GM12891 (cell line): ENCODE results near the gene IL31.
A peak's percentile ranks its signal among the peaks of the same experiment; 100 is the strongest.
"Not testable (repeated sequence)": the region's sequence is repeated elsewhere in the genome, so short reads cannot be mapped to it uniquely, and the experiment has no call there.

Source experiments
- DNase-seq: peaks from one replicate; pipeline ENCODE4 v3.0.0; 2011; ENCODE audit warnings: low spot score; ENCODE audit not compliant: insufficient read length
- FAIRE-seq: peaks from 2 replicates; lab custom pipeline; 2011; peaks lifted over from hg19 to GRCh38; lab: Jason Lieb, UNC
- PAX5 ChIP-seq: IDR thresholded peaks from 2 replicates; pipeline ENCODE4 v1.6.1; 2011; ENCODE audit warnings: low read length, moderate library complexity, mild to moderate bottlenecking; ENCODE audit not compliant: insufficient read depth, severe bottlenecking
- POLR2A ChIP-seq: IDR thresholded peaks from 2 replicates; pipeline ENCODE4 v1.6.1; 2011; ENCODE audit warnings: low read depth, low read length, control low read depth
- POLR2AphosphoS5 ChIP-seq: IDR thresholded peaks from 2 replicates; pipeline ENCODE4 v1.6.1; 2011; ENCODE audit warnings: low read depth, low read length, control low read depth
- POU2F2 ChIP-seq: IDR thresholded peaks from 2 replicates; pipeline ENCODE4 v1.6.1; 2011; ENCODE audit warnings: low read depth, mild to moderate bottlenecking, control low read depth, low read length, moderate library complexity
- SPI1 ChIP-seq: IDR thresholded peaks from 2 replicates; pipeline ENCODE4 v1.6.1; 2011; ENCODE audit warnings: low read depth, low read length, control low read depth
- TAF1 ChIP-seq: IDR thresholded peaks from 2 replicates; pipeline ENCODE4 v1.6.1; 2011; ENCODE audit warnings: low read depth, low read length, control low read depth

The IL31 gene

GRCh38 chr12:122182887-122183587 is 9.0 kb upstream of the IL31 start, which contains the start of gene LRRC43:
LRRC43 (plus strand) TSS chr12:122183123; CDS start chr12:122183145, 22 bp downstream.
- TF ChIP-seq POLR2AphosphoS5 = no peak
- no peak for TF ChIP-seq PAX5
- TF ChIP-seq TAF1 = no peak
- no peak for TF ChIP-seq POLR2A
- TF ChIP-seq SPI1 = no peak
- no peak for TF ChIP-seq POU2F2
- FAIRE-seq (no peak), DNase-seq (peak; percentile 59)

DNA sequence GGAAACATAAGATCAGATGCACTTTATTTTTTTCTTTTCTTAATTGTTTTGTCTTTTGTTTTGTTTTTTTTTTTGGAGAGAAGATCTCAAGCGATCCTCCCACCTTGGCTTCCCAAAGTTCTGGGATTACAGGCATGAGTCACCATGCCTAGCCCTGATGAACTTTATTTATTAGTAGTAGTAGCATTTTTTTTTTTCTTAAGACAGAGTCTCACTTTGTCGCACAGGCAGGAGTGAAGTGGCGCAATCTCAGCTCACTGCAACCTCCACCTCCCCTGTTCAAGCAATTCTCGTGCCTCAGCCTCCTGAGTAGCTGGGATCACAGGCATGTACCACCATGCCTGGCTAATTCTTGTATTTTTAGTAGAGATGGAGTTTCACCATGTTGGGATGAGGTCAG is 2.5 kb upstream of the IL31 start:
- not testable (repeated sequence) for DNase-seq, FAIRE-seq

DNA sequence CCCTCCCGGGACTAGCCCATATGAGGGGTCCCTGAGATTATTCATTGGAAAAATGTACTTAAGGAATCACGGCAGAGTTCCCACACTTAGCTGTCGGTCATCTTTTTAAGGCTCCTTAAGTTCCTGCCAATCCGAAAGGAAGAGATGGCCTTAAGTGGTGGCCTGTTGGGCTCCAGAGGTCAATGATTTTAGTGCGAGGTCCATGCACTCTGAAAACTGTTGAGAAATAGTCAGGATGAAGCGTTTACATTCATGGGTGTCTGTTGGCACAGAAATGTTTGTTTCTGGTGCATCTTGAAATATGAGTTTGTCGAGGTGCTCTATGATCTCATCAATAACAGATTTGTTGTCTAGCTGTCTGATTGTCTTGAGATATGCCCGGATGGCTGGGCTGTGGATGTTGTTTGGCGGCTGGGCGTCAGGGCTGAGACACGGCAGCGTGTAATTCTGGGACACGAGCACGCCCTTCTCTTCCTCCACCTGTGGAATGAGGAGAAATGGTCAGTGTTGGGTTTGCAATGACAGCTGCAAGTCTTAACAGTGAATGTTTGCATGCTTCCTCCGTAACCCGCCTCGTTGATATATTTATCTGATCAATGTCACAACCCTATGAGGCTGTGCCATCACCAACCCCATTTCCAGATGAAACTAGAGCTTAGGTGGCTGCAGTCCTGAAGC is 1.6 kb downstream of the IL31 start:
- FAIRE-seq (no peak), DNase-seq (no peak)
- TF ChIP-seq PAX5 = no peak
- no peak for TF ChIP-seq SPI1
- TF ChIP-seq POU2F2 = no peak
- no peak for TF ChIP-seq TAF1
- TF ChIP-seq POLR2A = no peak
- no peak for TF ChIP-seq POLR2AphosphoS5

DNA sequence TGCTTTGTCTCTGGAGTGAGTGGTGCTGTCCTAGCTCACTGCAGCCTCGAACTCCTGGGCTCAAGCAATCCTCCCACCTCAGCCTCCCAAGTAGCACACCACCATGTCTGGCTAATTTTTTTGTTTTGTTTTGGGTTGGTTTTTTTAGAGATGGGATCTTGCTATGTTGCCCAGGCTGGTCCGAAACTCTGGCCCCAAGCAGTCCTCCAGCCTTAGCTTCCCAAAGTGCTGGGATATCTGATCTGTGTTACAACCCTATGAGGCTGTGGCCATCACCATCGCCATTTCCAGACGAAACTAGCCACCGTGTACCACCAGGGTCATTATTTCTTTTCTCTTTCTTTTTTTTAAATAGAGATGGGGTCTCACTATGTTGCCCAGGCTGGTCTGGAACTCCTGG is 2.6 kb downstream of the IL31 start:
- FAIRE-seq = no peak
- no peak for TF ChIP-seq POLR2AphosphoS5
- TF ChIP-seq SPI1 = no peak
- no peak for TF ChIP-seq PAX5
- no peak for TF ChIP-seq TAF1
- TF ChIP-seq POU2F2 = no peak
- no peak for DNase-seq

GRCh38 chr12:122168492-122168891 is 5.5 kb downstream of the IL31 start:
- no peak for TF ChIP-seq POU2F2
- TF ChIP-seq SPI1 = no peak
- TF ChIP-seq TAF1 = no peak
- TF ChIP-seq POLR2AphosphoS5 = no peak
- TF ChIP-seq PAX5 = no peak
- no peak for TF ChIP-seq POLR2A
- FAIRE-seq (no peak), DNase-seq (no peak)

GRCh38 chr12:122167356-122167925 is 6.6 kb downstream of the IL31 start:
- TF ChIP-seq POLR2A (no peak), POU2F2 (no peak), TAF1 (no peak), PAX5 (no peak), POLR2AphosphoS5 (no peak), SPI1 (no peak)
- DNase-seq (no peak), FAIRE-seq (no peak)

GRCh38 chr12:122166422-122167349 is 7.3 kb downstream of the IL31 start:
- FAIRE-seq = no peak
- no peak for TF ChIP-seq PAX5
- TF ChIP-seq TAF1 = no peak
- no peak for TF ChIP-seq SPI1
- TF ChIP-seq POLR2A = no peak
- TF ChIP-seq POLR2AphosphoS5 = no peak
- no peak for DNase-seq

- TF ChIP-seq POLR2A (no peak), POLR2AphosphoS5 (no peak)
- FAIRE-seq (no peak), DNase-seq (no peak)
Measured at GRCh38 chr12:122162976-122163375, 11.0 kb downstream of the IL31 start.

DNA sequence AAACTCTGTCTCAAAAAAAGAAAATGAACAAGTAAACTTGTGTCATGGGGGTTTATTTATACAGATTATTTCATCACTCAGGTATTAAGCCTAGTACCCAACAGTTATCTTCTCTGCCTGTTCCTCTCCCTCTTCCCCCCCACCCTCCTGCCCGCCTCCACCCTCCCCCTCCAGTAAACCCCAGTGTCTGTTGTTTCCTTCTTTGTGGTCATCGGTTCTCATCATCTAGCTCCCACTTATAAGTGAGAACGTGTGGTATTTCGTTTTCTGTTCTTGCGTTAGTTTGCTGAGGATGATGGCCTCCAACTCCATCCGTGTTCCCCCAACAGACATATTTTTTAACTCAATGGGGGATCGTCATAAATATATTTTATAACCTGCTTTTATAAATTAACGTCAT is 12.3 kb downstream of the IL31 start:
- no peak for DNase-seq
- no peak for FAIRE-seq
- TF ChIP-seq TAF1 = no peak
- no peak for TF ChIP-seq POU2F2

GRCh38 chr12:122160761-122161160 is 13.3 kb downstream of the IL31 start:
- DNase-seq (no peak), FAIRE-seq (no peak)

More at GRCh38 chr12:122160761-122161160, 13.3 kb downstream of the IL31 start:
- TF ChIP-seq POLR2A (no peak), PAX5 (no peak), POLR2AphosphoS5 (no peak), POU2F2 (no peak), TAF1 (no peak), SPI1 (no peak)
